Neural progenitor cell (in vitro differentiated cells): ENCODE results near the gene CBLB. TPM values are rescaled to one million over a fixed set of nuclear protein-coding genes. Genes with fewer than 3 reads are reported as not detected.

Experiments used
- DNase-seq: peaks from one replicate; pipeline ENCODE4 v3.0.0-alpha.2; 2016; ENCODE audit warnings: low spot score
- H2AFZ ChIP-seq: fragments of 200-600 bp; sonication (generic); replicated peaks from 2 replicates; pipeline ENCODE4 v1.6.1; 2016; ENCODE audit warnings: antibody characterized with exemption
- H3F3A ChIP-seq: fragments of 200-600 bp; sonication (generic); 2 replicates; pipeline ENCODE4 v1.6.1; 2016; ENCODE audit warnings: antibody characterized with exemption, low read depth
- H3K27ac ChIP-seq: fragments of 200-600 bp; sonication (generic); 2 replicates; pipeline ENCODE4 v1.5.1; 2016; ENCODE audit warnings: mild to moderate bottlenecking
- H3K27me3 ChIP-seq: fragments of 200-600 bp; sonication (generic); 2 replicates; pipeline ENCODE4 v1.6.1; 2016; ENCODE audit warnings: mild to moderate bottlenecking, moderate library complexity
- H3K36me3 ChIP-seq: fragments of 200-600 bp; sonication (generic); 2 replicates; pipeline ENCODE4 v1.5.1; 2016
- H3K4me1 ChIP-seq: fragments of 200-600 bp; sonication (generic); 2 replicates; pipeline ENCODE4 v1.6.1; 2016; ENCODE audit warnings: mixed run types
- H3K4me2 ChIP-seq: fragments of 200-600 bp; sonication (generic); 2 replicates; pipeline ENCODE4 v1.6.1; 2016
- H3K4me3 ChIP-seq: fragments of 200-600 bp; sonication (generic); 2 replicates; pipeline ENCODE4 v1.5.1; 2016
- H3K79me2 ChIP-seq: fragments of 200-600 bp; sonication (generic); 2 replicates; pipeline ENCODE4 v1.6.1; 2016; ENCODE audit warnings: low read depth
- H3K9ac ChIP-seq: fragments of 200-600 bp; sonication (generic); 2 replicates; pipeline ENCODE4 v1.6.1; 2016
- H3K9me3 ChIP-seq: fragments of 200-600 bp; sonication (generic); 2 replicates; pipeline ENCODE4 v1.5.1; 2016; ENCODE audit warnings: low read depth
- H4K20me1 ChIP-seq: fragments of 200-600 bp; sonication (generic); 2 replicates; pipeline ENCODE4 v1.6.1; 2016; ENCODE audit warnings: low read depth
- H3K27ac Mint-ChIP-seq: 3 replicates; pipeline ENCODE4 v1.8.0; 2021; ENCODE audit warnings: mixed read lengths
- H3K27me3 Mint-ChIP-seq: 2 replicates; pipeline ENCODE4 v1.8.0; 2022; ENCODE audit warnings: low read depth, mild to moderate bottlenecking, inconsistent platforms, moderate library complexity, mixed read lengths; ENCODE audit not compliant: insufficient read depth
- H3K36me3 Mint-ChIP-seq: 3 replicates; pipeline ENCODE4 v1.8.0; 2021; ENCODE audit warnings: mixed read lengths
- H3K4me1 Mint-ChIP-seq: 3 replicates; pipeline ENCODE4 v1.8.0; 2021; ENCODE audit warnings: mixed read lengths
- H3K4me3 Mint-ChIP-seq: 3 replicates; pipeline ENCODE4 v1.8.0; 2021; ENCODE audit warnings: mild to moderate bottlenecking, moderate library complexity, mixed read lengths
- H3K9me3 Mint-ChIP-seq: 3 replicates; pipeline ENCODE4 v1.8.0; 2020; ENCODE audit warnings: mixed read lengths
- EZH2 ChIP-seq: fragments of 200-600 bp; sonication (generic); IDR thresholded peaks from 2 replicates; pipeline ENCODE4 v1.6.1; 2017; ENCODE audit warnings: antibody characterized with exemption, mild to moderate bottlenecking, moderate library complexity
- EZH2phosphoT487 ChIP-seq: fragments of 200-600 bp; sonication (generic); IDR thresholded peaks from 2 replicates; pipeline ENCODE4 v1.6.1; 2017; ENCODE audit warnings: antibody characterized with exemption
- total RNA-seq: library from RNA; depleted of rRNA; stranded (reverse); fragments of >200 nt; gene quantifications from 2 replicates; pipeline ENCODE4 v1.2.3, GENCODE V29; 2015; ENCODE audit warnings: low replicate concordance
- TF ChIP-seq, protein P1 (sequence below): fragments of 200-600 bp; sonication (generic); IDR thresholded peaks from 2 replicates; pipeline ENCODE4 v1.5.1; 2017; ENCODE audit warnings: antibody characterized with exemption, mild to moderate bottlenecking

The CBLB gene
- 61.2 and 105 TPM in 2 replicates for total RNA-seq

- H3K79me2 ChIP-seq = peaks cover 66% of the 10 kb centered on the region
- peaks cover 15% of the 10 kb centered on the region for H3K36me3 Mint-ChIP-seq
Observed at GRCh38 chr3:105868742-105869530, at the start of gene CBLB. CBLB (minus strand) TSS chr3:105869012; CDS start chr3:105867577, 1,435 bp downstream.

DNA sequence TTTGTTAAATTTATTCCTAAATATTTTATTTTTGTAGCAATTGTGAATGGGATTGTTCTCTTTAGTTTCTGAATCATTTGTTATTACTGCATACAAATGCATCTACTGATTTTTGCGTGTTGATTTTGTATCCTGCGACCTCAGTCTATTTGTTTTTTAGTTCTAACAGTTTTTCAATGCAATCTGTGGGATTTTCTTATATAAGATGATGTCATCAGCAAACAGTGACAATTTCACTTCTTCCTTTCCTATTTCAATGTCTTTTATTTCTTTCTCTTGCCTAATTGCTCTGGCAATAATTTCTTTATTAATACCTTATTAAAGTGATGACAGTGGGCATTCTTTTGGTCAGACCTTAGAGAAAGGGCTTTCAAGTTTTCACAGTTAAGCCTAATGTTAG is 48.0 kb upstream of the CBLB start:
- Histone ChIP-seq H3F3A (no peaks in the 10 kb centered on the region), H3K4me1 (no peaks in the 10 kb centered on the region), H3K27ac (no peak overlapping the region), H3K4me3 (no peak overlapping the region), H2AFZ (no peak overlapping the region), H3K27me3 (no peaks in the 10 kb centered on the region), H3K4me2 (no peak overlapping the region), H4K20me1 (no peaks in the 10 kb centered on the region), H3K36me3 (no peaks in the 10 kb centered on the region), H3K9me3 (no peaks in the 10 kb centered on the region), H3K79me2 (no peaks in the 10 kb centered on the region), H3K9ac (no peak overlapping the region)
- no peak overlapping the region for H3K4me3 Mint-ChIP-seq
- H3K4me1 Mint-ChIP-seq = no peaks in the 10 kb centered on the region
- H3K27ac Mint-ChIP-seq = no peak overlapping the region
- TF ChIP-seq, protein P1, sequence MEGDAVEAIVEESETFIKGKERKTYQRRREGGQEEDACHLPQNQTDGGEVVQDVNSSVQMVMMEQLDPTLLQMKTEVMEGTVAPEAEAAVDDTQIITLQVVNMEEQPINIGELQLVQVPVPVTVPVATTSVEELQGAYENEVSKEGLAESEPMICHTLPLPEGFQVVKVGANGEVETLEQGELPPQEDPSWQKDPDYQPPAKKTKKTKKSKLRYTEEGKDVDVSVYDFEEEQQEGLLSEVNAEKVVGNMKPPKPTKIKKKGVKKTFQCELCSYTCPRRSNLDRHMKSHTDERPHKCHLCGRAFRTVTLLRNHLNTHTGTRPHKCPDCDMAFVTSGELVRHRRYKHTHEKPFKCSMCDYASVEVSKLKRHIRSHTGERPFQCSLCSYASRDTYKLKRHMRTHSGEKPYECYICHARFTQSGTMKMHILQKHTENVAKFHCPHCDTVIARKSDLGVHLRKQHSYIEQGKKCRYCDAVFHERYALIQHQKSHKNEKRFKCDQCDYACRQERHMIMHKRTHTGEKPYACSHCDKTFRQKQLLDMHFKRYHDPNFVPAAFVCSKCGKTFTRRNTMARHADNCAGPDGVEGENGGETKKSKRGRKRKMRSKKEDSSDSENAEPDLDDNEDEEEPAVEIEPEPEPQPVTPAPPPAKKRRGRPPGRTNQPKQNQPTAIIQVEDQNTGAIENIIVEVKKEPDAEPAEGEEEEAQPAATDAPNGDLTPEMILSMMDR = no peak
- TF ChIP-seq EZH2 = no peak
- no peak for TF ChIP-seq EZH2phosphoT487
- no peak for DNase-seq
- H3K36me3 Mint-ChIP-seq = no peaks in the 10 kb centered on the region
- H3K9me3 Mint-ChIP-seq = peaks cover 7% of the 10 kb centered on the region
- H3K27me3 Mint-ChIP-seq = no peaks in the 10 kb centered on the region

More at GRCh38 chr3:105868742-105869530, at the start of gene CBLB:
- peak; percentile 95 for DNase-seq
- Histone ChIP-seq H3K4me1 (peaks cover 48% of the 10 kb centered on the region), H3K9me3 (no peaks in the 10 kb centered on the region), H4K20me1 (peaks cover 38% of the 10 kb centered on the region), H2AFZ (peak within 1 kb of the TSS; percentile 98), H3K4me3 (peak within 1 kb of the TSS; percentile 97), H3K36me3 (peaks cover 4% of the 10 kb centered on the region), H3K9ac (peak within 1 kb of the TSS; percentile 88), H3K27ac (peak within 1 kb of the TSS; percentile 93), H3K4me2 (peak within 1 kb of the TSS; percentile 93), H3F3A (peaks cover 15% of the 10 kb centered on the region), H3K27me3 (no peaks in the 10 kb centered on the region)
- TF ChIP-seq EZH2phosphoT487 (no peak), EZH2 (no peak)
- TF ChIP-seq, protein P1 = no peak
- H3K27ac Mint-ChIP-seq = peak within 1 kb of the TSS; percentile 100
- H3K4me1 Mint-ChIP-seq = peaks cover 35% of the 10 kb centered on the region
- no peaks in the 10 kb centered on the region for H3K9me3 Mint-ChIP-seq
- peak within 1 kb of the TSS; percentile 99 for H3K4me3 Mint-ChIP-seq
- H3K27me3 Mint-ChIP-seq = peaks cover 4% of the 10 kb centered on the region

DNA sequence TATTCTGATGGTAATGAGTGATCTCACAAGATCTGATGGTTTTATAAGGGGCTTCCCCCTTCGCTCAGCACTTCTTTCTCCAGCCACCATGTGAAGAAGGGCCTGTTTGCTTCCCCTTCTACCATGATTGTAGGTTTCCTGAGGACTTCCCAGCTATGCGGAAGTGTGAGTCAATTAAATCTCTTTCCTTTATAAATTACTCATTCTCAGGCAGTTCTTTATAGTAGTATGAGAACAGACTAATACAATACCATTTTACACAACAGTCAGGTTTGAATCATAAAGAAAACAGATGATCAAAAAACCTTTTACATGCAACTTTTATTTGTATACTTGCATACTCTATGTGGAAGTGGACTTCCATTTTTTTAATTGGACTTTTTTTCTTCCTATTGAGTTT is 46.7 kb upstream of the CBLB start:
- DNase-seq = no peak
- Histone ChIP-seq H4K20me1 (no peaks in the 10 kb centered on the region), H2AFZ (no peak overlapping the region), H3F3A (no peaks in the 10 kb centered on the region), H3K4me1 (no peaks in the 10 kb centered on the region), H3K36me3 (no peaks in the 10 kb centered on the region), H3K9ac (no peak overlapping the region), H3K4me3 (no peak overlapping the region), H3K27me3 (no peaks in the 10 kb centered on the region), H3K79me2 (no peaks in the 10 kb centered on the region), H3K9me3 (no peaks in the 10 kb centered on the region), H3K4me2 (no peak overlapping the region), H3K27ac (no peak overlapping the region)
- peaks cover 7% of the 10 kb centered on the region for H3K9me3 Mint-ChIP-seq
- no peak overlapping the region for H3K4me3 Mint-ChIP-seq
- TF ChIP-seq, protein P1 = no peak
- no peak for TF ChIP-seq EZH2phosphoT487
- TF ChIP-seq EZH2 = no peak
- H3K4me1 Mint-ChIP-seq = no peaks in the 10 kb centered on the region
- H3K36me3 Mint-ChIP-seq = no peaks in the 10 kb centered on the region
- no peak overlapping the region for H3K27ac Mint-ChIP-seq
- no peaks in the 10 kb centered on the region for H3K27me3 Mint-ChIP-seq
